IPS-20b (cell line): ENCODE data around the gene NFATC2.

ENCODE experiments used
- H3K27ac ChIP-seq: one replicate; pipeline ENCODE4 v1.5.1; 2013; ENCODE audit warnings: low read length
- H3K27me3 ChIP-seq: 2 replicates; pipeline ENCODE4 v1.6.1; 2013; ENCODE audit warnings: mild to moderate bottlenecking, low read length, inconsistent platforms; ENCODE audit not compliant: insufficient read depth
- H3K36me3 ChIP-seq: 2 replicates; pipeline ENCODE4 v1.6.1; 2013; ENCODE audit warnings: low read depth, mild to moderate bottlenecking, inconsistent platforms, low read length, moderate library complexity; ENCODE audit not compliant: insufficient read depth
- H3K4me1 ChIP-seq: 2 replicates; pipeline ENCODE4 v1.6.1; 2013; ENCODE audit warnings: mild to moderate bottlenecking, control low read depth, inconsistent platforms, low read length, moderate library complexity; ENCODE audit not compliant: insufficient read depth
- H3K4me3 ChIP-seq: 2 replicates; pipeline ENCODE4 v1.5.1; 2013; ENCODE audit warnings: mild to moderate bottlenecking, low read length, inconsistent platforms
- H3K9ac ChIP-seq: 2 replicates; pipeline ENCODE4 v1.6.1; 2013; ENCODE audit warnings: low read depth, mild to moderate bottlenecking, inconsistent platforms, low read length, moderate library complexity
- H3K9me3 ChIP-seq: 2 replicates; pipeline ENCODE4 v1.6.1; 2013; ENCODE audit warnings: mild to moderate bottlenecking, low read depth, low read length, inconsistent platforms; ENCODE audit not compliant: insufficient read depth

The NFATC2 gene

DNA sequence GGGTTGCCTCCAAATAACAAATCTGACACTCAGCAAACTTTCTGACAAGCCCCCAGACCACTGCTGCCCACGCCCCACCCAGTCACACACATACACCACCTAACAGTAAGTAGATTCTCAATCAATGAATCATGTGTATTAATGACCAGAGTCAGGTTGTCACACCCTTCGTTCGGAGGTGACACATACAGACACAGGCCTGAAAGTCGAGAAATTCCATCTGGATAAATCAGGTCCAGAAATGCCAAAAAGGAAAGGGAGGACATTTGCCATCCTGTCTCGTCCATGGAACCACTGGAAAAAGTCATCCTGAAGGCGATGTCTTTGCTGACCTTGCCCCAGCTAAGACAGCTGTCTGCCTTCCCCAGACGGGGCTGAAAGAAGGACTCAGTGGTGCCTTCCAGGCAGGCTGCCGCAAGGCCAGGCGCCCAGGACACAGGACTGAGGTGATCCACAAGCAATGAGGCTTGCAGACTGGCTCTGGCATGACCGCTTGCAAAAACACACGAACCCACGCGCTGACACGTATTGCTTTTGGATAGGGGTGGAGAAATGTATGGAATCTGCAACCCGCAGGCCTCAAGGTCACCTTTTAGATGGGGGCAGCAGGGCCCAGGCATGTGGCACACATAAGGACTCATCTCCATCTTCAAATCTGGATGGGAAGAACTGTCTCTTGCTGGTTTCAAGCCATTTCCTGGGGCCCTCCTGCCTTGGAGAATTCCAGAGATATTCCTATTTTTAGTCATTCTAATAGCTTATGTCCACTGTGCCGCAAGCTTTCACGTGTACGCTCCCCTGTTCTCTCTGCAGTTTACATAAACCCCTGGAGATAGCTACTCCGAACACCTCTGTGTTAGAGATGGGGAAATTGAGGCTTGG, 9.0 kb downstream of the NFATC2 start:
- Histone ChIP-seq H3K4me3 (no peak overlapping the region), H3K9me3 (no peaks in the 10 kb centered on the region), H3K36me3 (no peaks in the 10 kb centered on the region), H3K4me1 (no peaks in the 10 kb centered on the region), H3K9ac (no peak overlapping the region), H3K27ac (no peak overlapping the region), H3K27me3 (no peaks in the 10 kb centered on the region)

DNA sequence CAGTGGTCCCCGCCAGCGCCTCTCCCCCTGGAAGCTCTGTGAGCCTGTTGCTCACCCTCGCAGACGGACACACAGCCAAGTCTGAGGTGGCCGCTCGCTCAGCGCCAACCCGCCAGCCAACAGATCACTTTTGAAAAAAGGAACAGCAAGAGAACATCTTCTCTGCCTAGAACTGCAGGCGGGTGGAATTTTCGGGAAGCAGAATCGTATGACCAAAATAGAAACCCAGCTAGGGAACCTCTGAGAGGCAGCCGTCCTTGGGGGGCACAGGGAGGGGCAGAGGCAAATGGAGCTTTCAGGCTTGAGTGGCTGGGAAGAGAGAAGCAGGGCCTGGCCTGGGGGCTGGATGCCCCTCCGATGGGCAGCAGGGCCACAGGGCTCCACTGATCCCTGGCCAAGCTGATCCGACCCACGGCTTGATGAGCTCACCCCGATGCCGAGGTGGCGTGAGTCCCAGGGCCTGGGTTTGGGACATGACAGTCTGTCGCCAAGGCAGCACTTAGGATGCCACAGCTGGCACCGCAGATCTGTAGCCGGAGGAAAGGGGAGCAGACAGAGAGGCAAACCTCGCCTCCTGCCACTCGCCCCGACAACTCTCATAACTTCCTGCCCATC, 9.8 kb downstream of the NFATC2 start:
- no peaks in the 10 kb centered on the region for H3K4me1 ChIP-seq
- no peaks in the 10 kb centered on the region for H3K9me3 ChIP-seq
- H3K4me3 ChIP-seq = no peak overlapping the region
- H3K9ac ChIP-seq = no peak overlapping the region
- no peak overlapping the region for H3K27ac ChIP-seq
- H3K36me3 ChIP-seq = no peaks in the 10 kb centered on the region
- H3K27me3 ChIP-seq = no peaks in the 10 kb centered on the region

DNA sequence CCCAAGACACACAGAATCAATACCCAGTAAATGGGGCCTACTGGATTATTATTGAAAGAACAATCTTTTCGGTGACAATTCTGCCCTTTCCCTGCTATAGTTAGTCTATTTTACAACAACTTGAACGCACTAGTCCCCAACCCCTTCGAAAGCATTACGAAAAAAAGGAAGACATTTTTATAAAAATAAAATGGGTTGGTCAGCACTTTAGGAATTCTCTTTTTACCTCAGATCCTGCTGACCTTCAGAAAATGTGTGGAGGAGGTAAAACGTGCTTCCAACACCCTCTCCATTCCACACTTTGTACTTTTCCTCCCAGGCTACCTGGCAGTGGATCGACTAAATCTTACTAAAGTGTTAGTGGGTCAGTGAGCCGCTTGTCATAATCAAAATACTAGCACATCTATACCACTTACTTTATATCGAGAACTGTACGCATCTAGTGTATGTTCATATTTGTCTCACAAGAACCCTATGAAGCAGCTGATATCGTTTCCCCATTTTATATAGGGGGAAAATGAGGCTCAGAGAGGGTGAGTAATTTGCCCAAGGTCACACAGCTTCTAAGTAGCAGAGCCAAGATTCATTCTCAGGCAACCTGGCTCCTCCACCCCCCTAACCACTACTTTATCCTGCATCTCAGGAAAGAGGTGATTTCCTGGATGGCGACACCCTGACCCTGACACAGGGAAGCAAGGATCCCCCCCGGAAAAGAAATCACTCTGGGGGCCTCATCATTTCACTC, 10.6 kb downstream of the NFATC2 start:
- Histone ChIP-seq H3K27me3 (no peaks in the 10 kb centered on the region), H3K4me1 (no peaks in the 10 kb centered on the region), H3K27ac (no peak overlapping the region), H3K4me3 (no peak overlapping the region), H3K36me3 (no peaks in the 10 kb centered on the region), H3K9ac (no peak overlapping the region), H3K9me3 (no peaks in the 10 kb centered on the region)

DNA sequence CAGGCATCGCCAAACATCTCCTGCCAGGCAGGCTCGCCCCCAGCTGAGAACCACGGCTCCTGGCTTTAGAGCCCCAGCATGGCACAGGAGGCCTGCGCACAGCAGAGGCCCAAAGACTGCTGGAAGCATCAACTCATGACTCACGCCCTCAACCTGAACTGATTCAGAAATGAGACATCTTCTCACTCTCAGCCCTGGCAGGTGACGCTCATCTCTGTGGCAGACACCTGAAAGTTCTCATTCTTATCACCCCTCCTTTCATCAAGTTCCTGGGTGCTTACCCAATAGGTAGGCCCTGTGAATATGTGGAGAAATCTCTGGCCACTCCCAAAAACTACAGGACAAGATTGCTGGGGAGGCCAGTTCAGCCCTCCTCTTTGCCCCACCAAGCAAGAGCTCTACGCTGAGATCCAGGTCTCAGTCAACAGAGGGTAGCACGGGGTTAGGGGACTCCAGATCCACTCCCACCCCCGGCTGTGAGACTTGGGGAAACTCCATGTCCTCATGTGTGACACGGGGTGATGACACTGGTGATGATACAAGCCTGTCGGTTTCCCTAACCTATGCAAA, 11.3 kb downstream of the NFATC2 start:
- Histone ChIP-seq H3K9ac (no peak overlapping the region), H3K4me1 (no peaks in the 10 kb centered on the region), H3K9me3 (no peaks in the 10 kb centered on the region), H3K27ac (no peak overlapping the region), H3K27me3 (no peaks in the 10 kb centered on the region), H3K4me3 (no peak overlapping the region), H3K36me3 (no peaks in the 10 kb centered on the region)

DNA sequence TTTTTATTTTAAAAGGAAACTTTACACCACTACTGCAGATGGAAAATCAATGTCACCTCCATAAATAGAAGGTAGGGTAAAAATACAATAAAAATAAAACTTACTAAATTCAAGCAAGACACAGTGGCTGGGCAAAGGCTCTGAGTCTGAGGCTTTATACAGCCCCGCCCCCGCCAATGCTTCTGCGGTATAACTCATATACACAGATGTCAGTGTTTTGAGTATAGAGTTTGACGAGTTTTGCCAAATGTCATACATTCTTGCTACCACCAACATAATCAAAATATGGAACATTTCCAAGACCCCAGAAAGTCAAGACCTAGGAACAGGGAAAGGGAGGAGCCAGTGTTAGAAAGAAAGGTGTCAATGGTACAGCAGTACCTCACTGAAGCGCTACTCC, 12.8 kb downstream of the NFATC2 start:
- H3K4me3 ChIP-seq = no peak overlapping the region
- H3K27ac ChIP-seq = no peak overlapping the region

DNA sequence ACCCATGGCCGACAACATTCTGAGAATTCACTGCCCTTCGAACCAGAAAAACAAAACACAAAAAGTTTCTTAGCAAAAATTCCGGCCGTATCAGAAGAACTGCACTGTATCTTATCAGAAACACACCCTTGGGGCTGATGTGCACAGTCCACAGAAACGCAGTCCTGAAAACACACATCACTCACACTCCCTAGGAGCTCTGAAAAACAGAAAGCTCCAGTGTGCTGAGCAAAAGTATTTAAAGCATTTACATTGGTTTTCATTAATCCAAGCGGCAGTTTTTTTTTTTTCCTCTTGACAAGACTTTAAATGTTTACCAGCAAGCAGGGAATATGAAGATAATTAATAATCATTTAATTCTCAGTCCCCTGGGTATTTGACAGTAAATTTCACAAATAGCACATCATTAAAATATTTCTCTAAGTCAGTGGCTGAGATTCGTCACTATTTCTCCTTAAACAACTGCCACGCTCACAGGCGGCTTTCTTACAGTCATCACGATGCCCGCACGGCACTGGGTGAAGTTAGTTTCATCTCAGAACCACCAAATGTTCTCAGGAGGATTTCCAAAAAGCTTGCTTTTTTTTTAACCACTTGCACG, 13.3 kb downstream of the NFATC2 start:
- Histone ChIP-seq H3K4me3 (no peak overlapping the region), H3K36me3 (no peaks in the 10 kb centered on the region), H3K4me1 (no peaks in the 10 kb centered on the region), H3K27ac (no peak overlapping the region), H3K9me3 (no peaks in the 10 kb centered on the region), H3K9ac (no peak overlapping the region), H3K27me3 (no peaks in the 10 kb centered on the region)

More for the DNA sequence above, 12.8 kb downstream of the NFATC2 start:
- H3K4me1 ChIP-seq = no peaks in the 10 kb centered on the region
- no peak overlapping the region for H3K9ac ChIP-seq
- H3K27me3 ChIP-seq = no peaks in the 10 kb centered on the region
- no peaks in the 10 kb centered on the region for H3K9me3 ChIP-seq
- no peaks in the 10 kb centered on the region for H3K36me3 ChIP-seq

DNA sequence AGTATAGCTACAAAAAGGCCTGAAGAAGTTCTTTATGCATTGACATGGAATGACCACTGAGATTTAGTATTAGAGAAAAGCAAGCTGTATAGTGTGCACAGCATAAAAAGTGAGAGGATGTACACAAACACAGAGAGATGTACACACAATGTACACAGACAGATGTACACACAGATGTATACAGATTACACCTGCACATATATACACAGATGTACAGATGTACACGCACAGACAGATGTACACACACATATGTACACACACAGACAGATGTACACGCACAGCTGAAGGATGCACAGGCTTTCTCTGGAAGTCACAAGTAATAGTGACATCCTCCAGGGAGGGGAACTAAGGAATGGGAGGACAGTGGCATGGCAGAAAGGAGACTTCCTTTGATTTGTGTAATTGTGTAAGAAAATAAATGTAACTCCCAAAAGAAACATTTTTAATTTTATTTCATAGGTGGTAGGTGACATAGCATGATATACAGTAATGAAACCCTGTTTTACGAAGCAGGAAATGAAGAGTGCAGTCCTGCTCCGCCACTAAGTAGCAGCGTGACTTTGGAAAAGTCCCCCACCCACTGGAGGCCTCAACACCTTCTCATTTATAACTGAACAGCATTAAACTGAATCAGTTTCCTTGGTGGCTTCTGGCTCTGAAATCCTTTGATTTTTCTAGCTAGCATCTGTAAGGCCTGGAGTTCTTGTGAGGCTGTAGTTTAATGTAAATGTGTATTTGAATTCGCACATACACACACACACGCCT, 14.1 kb downstream of the NFATC2 start:
- H3K4me1 ChIP-seq = no peaks in the 10 kb centered on the region
- H3K9ac ChIP-seq = no peak overlapping the region
- H3K36me3 ChIP-seq = no peaks in the 10 kb centered on the region
- H3K4me3 ChIP-seq = no peak overlapping the region
- H3K27ac ChIP-seq = no peak overlapping the region
- H3K27me3 ChIP-seq = no peaks in the 10 kb centered on the region
- H3K9me3 ChIP-seq = no peaks in the 10 kb centered on the region

DNA sequence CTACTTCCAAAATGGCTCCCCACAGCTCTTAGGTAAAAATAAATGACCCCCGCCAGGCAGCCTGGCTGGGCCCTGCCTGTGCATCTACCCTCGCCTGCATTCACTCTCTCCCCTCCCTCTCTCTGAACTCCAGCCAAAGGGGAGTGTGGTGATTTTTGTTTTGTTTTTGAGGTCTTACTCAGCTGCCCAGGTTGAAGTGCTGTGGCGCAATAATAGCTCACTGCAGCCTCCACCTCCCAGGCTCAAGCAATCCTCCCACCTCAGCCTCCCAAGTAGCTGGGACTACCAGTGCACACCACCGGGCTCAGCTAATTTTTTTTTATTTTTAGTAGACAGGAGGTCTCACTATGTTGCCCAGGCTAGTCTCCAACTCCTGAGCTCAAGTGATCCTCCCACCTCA, 15.8 kb downstream of the NFATC2 start:
- Histone ChIP-seq H3K27ac (no peak overlapping the region), H3K9ac (no peak overlapping the region), H3K27me3 (no peaks in the 10 kb centered on the region), H3K4me1 (no peaks in the 10 kb centered on the region), H3K36me3 (no peaks in the 10 kb centered on the region), H3K9me3 (no peaks in the 10 kb centered on the region), H3K4me3 (no peak overlapping the region)

DNA sequence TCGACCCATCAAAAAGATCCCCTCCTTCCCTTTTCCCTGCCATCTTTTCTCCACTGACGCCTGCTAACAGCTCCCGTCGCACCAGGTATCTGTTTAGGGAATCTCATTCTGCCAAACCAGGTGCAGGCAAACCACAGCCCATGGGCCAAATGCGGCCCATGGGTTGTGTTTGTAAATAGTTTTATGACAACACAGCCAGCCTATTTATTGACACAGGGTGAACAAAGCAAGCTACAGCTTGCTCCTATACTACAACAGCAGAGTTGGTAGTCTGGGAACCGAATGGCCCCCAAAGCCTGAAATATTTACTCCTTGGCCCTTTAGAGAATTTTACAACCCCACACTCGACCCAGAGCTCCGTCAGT, 16.4 kb downstream of the NFATC2 start:
- Histone ChIP-seq H3K27ac (no peak overlapping the region), H3K4me3 (no peak overlapping the region)

DNA sequence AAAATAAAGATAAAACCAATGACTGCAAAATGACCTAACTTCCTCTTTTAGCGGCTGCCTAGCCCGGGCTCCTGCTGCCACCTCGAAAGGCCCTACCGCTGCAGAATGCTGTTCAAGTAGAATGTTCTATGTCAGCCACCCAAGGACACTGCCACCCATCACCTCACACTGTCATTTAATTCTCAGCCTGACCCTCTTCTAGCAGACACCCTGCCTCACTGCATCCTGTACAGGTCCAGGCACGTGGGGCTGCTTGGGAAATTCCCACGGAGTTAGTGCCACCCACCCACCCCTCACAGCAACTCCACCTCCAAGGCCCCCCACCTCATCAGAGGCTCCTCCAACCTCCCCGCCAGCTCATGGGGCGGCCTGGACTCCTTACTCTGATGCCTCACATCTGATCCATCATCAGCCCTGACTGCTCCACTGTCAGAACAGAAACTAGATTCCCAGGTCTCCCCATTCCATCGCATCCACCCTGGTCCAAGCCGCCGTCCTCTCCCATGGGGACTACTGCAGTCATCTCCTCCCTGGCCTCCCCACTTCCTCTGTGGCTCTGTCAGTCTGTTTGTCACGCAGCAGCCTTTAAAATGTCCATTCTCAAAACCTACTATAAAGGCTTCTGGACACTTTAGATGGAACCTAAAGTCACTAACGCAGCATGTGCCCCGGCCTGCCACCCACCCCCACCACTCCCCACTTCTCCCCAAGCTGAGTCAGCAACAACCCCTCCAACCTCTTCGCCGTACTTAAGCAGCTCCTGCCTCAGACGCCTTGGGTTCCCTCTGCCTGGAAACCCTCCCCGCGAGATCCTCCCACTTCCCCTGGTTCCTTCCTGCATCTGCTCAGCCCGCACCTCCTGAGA, 17.0 kb downstream of the NFATC2 start:
- H3K27me3 ChIP-seq = no peaks in the 10 kb centered on the region
- H3K9ac ChIP-seq = no peak overlapping the region
- no peaks in the 10 kb centered on the region for H3K4me1 ChIP-seq
- no peak overlapping the region for H3K4me3 ChIP-seq
- no peaks in the 10 kb centered on the region for H3K36me3 ChIP-seq
- H3K27ac ChIP-seq = no peak overlapping the region
- no peaks in the 10 kb centered on the region for H3K9me3 ChIP-seq

More for the DNA sequence above, 16.4 kb downstream of the NFATC2 start:
- H3K9ac ChIP-seq = no peak overlapping the region
- H3K4me1 ChIP-seq = no peaks in the 10 kb centered on the region
- H3K9me3 ChIP-seq = no peaks in the 10 kb centered on the region
- no peaks in the 10 kb centered on the region for H3K36me3 ChIP-seq
- no peaks in the 10 kb centered on the region for H3K27me3 ChIP-seq
